Glutamatergic neuron (in vitro differentiated cells): ENCODE results near the gene FGGY. TPM values are rescaled to one million over a fixed set of nuclear protein-coding genes. Genes with fewer than 3 reads are reported as not detected.

ENCODE experiments used
- DNase-seq: peaks from one replicate; pipeline ENCODE4 v3.0.0; 2022
- H3K27ac Mint-ChIP-seq: one replicate; pipeline ENCODE4 v1.8.0; 2020; ENCODE audit warnings: mild to moderate bottlenecking, mixed read lengths, inconsistent platforms; ENCODE audit not compliant: unreplicated experiment
- H3K27me3 Mint-ChIP-seq: one replicate; pipeline ENCODE4 v1.8.0; 2020; ENCODE audit warnings: mild to moderate bottlenecking, moderate library complexity, mixed read lengths, inconsistent platforms; ENCODE audit not compliant: unreplicated experiment
- H3K36me3 Mint-ChIP-seq: one replicate; pipeline ENCODE4 v1.8.0; 2020; ENCODE audit warnings: mild to moderate bottlenecking, mixed read lengths, inconsistent platforms; ENCODE audit not compliant: unreplicated experiment
- H3K4me1 Mint-ChIP-seq: one replicate; pipeline ENCODE4 v1.8.0; 2020; ENCODE audit warnings: mild to moderate bottlenecking, low read depth, mixed read lengths, inconsistent platforms; ENCODE audit not compliant: unreplicated experiment
- H3K4me3 Mint-ChIP-seq: one replicate; pipeline ENCODE4 v1.8.0; 2020; ENCODE audit warnings: mild to moderate bottlenecking, mixed read lengths, inconsistent platforms; ENCODE audit not compliant: unreplicated experiment
- H3K9me3 Mint-ChIP-seq: one replicate; pipeline ENCODE4 v1.8.0; 2020; ENCODE audit warnings: mild to moderate bottlenecking, moderate library complexity, mixed read lengths, inconsistent platforms; ENCODE audit not compliant: unreplicated experiment
- total RNA-seq: library from RNA; stranded (reverse); fragmentation: NEBNext Ultra II Directional; extraction: Animal tissue kit (Norgen Biotek cat#: 25700); gene quantifications from one replicate; pipeline ENCODE4 v1.2.1, GENCODE V29; 2021; ENCODE audit not compliant: unreplicated experiment
- TF ChIP-seq, protein P1 (sequence below): fragments of 200-600 bp; sonication (generic); IDR thresholded peaks from one replicate; pipeline ENCODE4 v1.5.0; 2021; ENCODE audit not compliant: partially characterized antibody, unreplicated experiment

The FGGY gene
- total RNA-seq, 1 donor from 2014 or later: 11.6 TPM

- H3K27ac Mint-ChIP-seq: no peak overlapping the region
- H3K4me1 Mint-ChIP-seq: peaks cover 5% of the 10 kb centered on the region
- peaks cover 3% of the 10 kb centered on the region for H3K9me3 Mint-ChIP-seq
Observed at GRCh38 chr1:59670662-59671061, 373.8 kb downstream of the FGGY start.

GRCh38 chr1:59671066-59671952 lies 374.4 kb downstream of the FGGY start:
- no peak for DNase-seq
- no peaks in the 10 kb centered on the region for H3K4me1 Mint-ChIP-seq
- no peak overlapping the region for H3K27ac Mint-ChIP-seq
- H3K27me3 Mint-ChIP-seq: no peaks in the 10 kb centered on the region
- TF ChIP-seq, protein P1, sequence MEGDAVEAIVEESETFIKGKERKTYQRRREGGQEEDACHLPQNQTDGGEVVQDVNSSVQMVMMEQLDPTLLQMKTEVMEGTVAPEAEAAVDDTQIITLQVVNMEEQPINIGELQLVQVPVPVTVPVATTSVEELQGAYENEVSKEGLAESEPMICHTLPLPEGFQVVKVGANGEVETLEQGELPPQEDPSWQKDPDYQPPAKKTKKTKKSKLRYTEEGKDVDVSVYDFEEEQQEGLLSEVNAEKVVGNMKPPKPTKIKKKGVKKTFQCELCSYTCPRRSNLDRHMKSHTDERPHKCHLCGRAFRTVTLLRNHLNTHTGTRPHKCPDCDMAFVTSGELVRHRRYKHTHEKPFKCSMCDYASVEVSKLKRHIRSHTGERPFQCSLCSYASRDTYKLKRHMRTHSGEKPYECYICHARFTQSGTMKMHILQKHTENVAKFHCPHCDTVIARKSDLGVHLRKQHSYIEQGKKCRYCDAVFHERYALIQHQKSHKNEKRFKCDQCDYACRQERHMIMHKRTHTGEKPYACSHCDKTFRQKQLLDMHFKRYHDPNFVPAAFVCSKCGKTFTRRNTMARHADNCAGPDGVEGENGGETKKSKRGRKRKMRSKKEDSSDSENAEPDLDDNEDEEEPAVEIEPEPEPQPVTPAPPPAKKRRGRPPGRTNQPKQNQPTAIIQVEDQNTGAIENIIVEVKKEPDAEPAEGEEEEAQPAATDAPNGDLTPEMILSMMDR: no peak
- H3K9me3 Mint-ChIP-seq: peaks cover 3% of the 10 kb centered on the region
- peaks cover under 1% of the 10 kb centered on the region for H3K36me3 Mint-ChIP-seq
- no peak overlapping the region for H3K4me3 Mint-ChIP-seq

More at GRCh38 chr1:59670662-59671061, 373.8 kb downstream of the FGGY start:
- DNase-seq: no peak
- TF ChIP-seq, protein P1: no peak
- H3K27me3 Mint-ChIP-seq: no peaks in the 10 kb centered on the region
- H3K4me3 Mint-ChIP-seq: no peak overlapping the region
- H3K36me3 Mint-ChIP-seq: peaks cover 5% of the 10 kb centered on the region

- DNase-seq: no peak
- Mint-ChIP-seq H3K27ac (no peak overlapping the region), H3K36me3 (no peaks in the 10 kb centered on the region), H3K9me3 (peaks cover 3% of the 10 kb centered on the region), H3K4me3 (no peak overlapping the region), H3K4me1 (no peaks in the 10 kb centered on the region), H3K27me3 (no peaks in the 10 kb centered on the region)
- TF ChIP-seq, protein P1: no peak
Observed at GRCh38 chr1:59671953-59672305, 375.0 kb downstream of the FGGY start.

DNA sequence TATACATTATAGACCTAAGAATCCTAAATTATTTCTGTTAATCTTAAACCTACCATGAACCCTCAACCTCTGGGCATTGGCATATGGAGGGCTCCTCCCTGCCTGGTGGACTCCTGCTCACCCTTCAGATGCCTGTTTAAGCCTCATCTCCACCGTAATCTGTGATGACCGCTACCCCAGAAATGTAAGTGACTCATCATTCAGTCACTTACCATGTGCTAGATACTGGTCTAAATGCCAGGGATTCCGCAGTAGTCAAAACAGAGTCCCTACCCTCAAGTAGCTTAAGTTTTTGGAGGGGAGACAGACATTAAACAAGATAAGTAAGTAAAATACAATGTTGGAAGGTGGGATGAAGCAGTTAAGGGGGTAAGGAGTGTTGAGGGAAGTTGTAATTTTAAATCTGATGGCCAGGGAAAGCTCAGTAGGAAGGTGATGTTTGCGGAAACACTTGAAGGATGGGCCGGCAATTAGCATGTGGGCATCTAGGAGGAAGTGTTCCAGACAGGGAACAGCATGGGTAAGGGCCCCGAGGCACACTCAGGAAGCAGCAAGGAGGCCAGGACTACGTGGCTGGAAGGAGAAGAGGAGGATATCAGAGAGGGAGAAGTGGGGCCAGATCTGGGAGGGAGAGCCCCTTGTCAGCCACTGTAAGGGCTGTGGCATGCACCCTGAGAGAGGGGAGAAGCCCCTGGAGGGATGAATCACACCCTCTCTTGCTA lies 376.1 kb downstream of the FGGY start:
- no peak overlapping the region for H3K27ac Mint-ChIP-seq
- no peaks in the 10 kb centered on the region for H3K27me3 Mint-ChIP-seq
- TF ChIP-seq, protein P1: no peak
- no peak overlapping the region for H3K4me3 Mint-ChIP-seq
- H3K4me1 Mint-ChIP-seq: peaks cover 2% of the 10 kb centered on the region
- DNase-seq: no peak
- no peaks in the 10 kb centered on the region for H3K36me3 Mint-ChIP-seq
- peaks cover 3% of the 10 kb centered on the region for H3K9me3 Mint-ChIP-seq
